Measurements from ENCODE around the gene RWDD4.

Gene RWDD4

DNA sequence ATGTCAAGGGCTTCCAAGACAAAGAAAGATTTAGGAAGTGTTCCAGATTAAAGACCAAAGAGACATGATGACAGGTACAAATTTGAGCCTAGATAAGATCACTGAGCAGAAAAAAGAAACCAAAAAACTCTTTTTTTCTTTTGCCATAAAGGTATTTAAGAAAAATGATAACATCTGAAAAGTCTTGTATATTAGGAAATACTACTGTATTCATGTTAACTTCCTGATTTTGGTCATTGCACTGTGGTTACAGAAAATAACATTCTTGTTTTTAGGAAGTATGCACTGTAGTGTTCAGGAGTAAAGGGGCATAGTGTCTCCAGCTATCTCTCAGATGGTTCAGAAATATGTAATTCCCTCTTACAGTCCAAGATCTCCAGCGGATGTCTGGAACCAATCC lies 37.1 kb downstream of the RWDD4 start:
- in situ Hi-C loops (cut with MboI; ENCODE audit: low sequenced_read_pairs, unreplicated experiment): no loop called here
- TF ChIP-seq CTCF (IDR thresholded peaks at IDR 0.05; ENCODE audit: borderline replicate concordance, control extremely low read depth, extremely low read depth, insufficient read depth, missing control alignments): no peak
- DNase-seq (ENCODE audit: low spot score): no peak

GRCh38 chr4:183620421-183620820 lies 38.6 kb downstream of the RWDD4 start:
- in situ Hi-C loops (cut with MboI; ENCODE audit: low sequenced_read_pairs, unreplicated experiment): no loop called here
- no peak for DNase-seq (ENCODE audit: low spot score)
- no peak for TF ChIP-seq CTCF (IDR thresholded peaks at IDR 0.05; ENCODE audit: borderline replicate concordance, control extremely low read depth, extremely low read depth, insufficient read depth, missing control alignments)

GRCh38 chr4:183618681-183619080 lies 40.3 kb downstream of the RWDD4 start:
- no peak for TF ChIP-seq CTCF (IDR thresholded peaks at IDR 0.05; ENCODE audit: borderline replicate concordance, control extremely low read depth, extremely low read depth, insufficient read depth, missing control alignments)
- in situ Hi-C loops (cut with MboI; ENCODE audit: low sequenced_read_pairs, unreplicated experiment): no loop called here

DNA sequence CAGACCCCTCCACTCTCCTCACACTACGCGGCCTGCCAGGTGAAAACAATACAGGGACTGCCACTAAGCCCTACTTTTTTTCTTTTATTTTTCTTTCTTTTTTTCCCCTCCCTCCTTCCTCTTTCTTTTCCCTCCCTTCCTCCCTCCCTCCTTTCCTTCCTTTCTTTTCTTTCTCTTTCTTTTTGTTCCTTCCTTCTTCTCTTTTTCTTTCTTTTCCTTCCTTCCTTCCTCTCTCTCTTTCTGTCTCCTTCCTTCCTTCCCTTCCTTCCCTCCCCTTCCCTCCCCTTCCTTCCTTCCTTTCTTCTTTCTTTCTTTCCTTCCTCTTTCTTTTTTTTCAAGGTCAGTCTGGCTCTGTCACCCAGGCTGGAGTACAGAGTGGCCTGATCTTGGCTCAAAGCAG lies 41.9 kb downstream of the RWDD4 start:
- no peak for TF ChIP-seq CTCF (IDR thresholded peaks at IDR 0.05; ENCODE audit: borderline replicate concordance, control extremely low read depth, extremely low read depth, insufficient read depth, missing control alignments)
- DNase-seq (ENCODE audit: low spot score): no peak
- in situ Hi-C loops (cut with MboI; ENCODE audit: low sequenced_read_pairs, unreplicated experiment): no loop called here

More at GRCh38 chr4:183618681-183619080, 40.3 kb downstream of the RWDD4 start:
- no peak for DNase-seq (ENCODE audit: low spot score)

DNA sequence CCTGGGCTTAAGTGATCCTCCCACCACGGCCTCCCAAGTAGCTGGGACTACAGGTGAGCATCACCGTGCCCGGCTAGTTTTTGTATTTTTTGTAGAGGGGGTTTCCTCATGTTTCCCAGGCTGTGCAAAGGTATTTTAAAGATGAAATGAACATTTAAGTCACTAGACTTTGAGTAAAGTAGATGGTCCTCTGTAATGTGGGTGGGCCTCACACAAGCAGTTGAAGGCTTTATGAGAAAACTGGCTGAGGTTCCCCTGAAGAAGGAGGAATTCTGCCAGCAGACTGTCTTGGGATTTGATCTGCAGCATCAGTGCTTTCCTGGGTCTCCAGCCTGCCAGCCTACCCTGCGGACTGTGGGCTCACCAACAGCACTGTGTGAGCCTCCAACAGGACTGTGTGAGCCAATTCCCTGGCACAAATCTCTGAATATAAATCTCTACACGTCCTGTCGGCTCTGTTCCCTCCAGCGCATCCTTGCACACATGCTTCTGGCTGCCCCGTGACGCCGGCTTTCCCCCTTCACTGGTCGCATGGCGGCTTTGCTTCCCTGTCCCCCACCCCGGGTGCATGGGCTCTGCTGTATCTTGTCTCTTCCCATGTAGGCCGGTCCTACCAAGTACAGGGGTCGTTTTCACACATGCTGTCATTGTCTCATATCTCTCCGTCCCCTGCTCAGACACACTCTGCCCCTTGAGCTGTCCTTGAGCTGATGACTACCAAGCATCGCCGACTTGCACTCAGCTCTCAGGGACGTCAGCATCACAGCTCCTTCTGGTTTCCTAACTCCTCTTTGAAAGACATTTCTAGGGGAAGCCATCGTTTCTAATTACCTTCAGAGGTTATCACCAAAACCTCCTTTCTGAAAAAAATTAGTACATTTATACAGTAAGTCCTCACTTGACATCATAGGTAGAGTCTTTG lies 46.4 kb downstream of the RWDD4 start:
- no peak for TF ChIP-seq CTCF (IDR thresholded peaks at IDR 0.05; ENCODE audit: borderline replicate concordance, control extremely low read depth, extremely low read depth, insufficient read depth, missing control alignments)
- in situ Hi-C loops (cut with MboI; ENCODE audit: low sequenced_read_pairs, unreplicated experiment): no loop called here
- no peak for DNase-seq (ENCODE audit: low spot score)

GRCh38 chr4:183611210-183611830 lies 47.7 kb downstream of the RWDD4 start:
- in situ Hi-C loops (cut with MboI; ENCODE audit: low sequenced_read_pairs, unreplicated experiment): no loop called here

More at GRCh38 chr4:183611210-183611830, 47.7 kb downstream of the RWDD4 start:
- no peak for DNase-seq (ENCODE audit: low spot score)
- no peak for TF ChIP-seq CTCF (IDR thresholded peaks at IDR 0.05; ENCODE audit: borderline replicate concordance, control extremely low read depth, extremely low read depth, insufficient read depth, missing control alignments)

Measured in GM13976 (cell line).